Natural killer cell (primary cell): ENCODE measurements around the gene DPEP2NB. TPM values are rescaled to one million over a fixed set of nuclear protein-coding genes. Genes with fewer than 3 reads are reported as not detected.
"Not testable (repeated sequence)": the region's sequence is repeated elsewhere in the genome, so short reads cannot be mapped to it uniquely, and the experiment has no call there.

Experiments
- ATAC-seq, 3 donors: fragments of 150-1000 bp in 2 of 3; fragments of 200-7000 bp in 1 of 3; cut with Tn5 transposase; 1 replicate in 1 of 3; 2 replicates in 2 of 3; pipeline ENCODE4 v1.10.0; 2021; ENCODE audit warnings: mild to moderate bottlenecking in 2 of 3, moderate library complexity in 2 of 3
- DNase-seq, 2 donors: peaks; one replicate each; pipeline versions ENCODE4 v3.0.0 to v3.0.0-alpha.2; 2013 to 2021; ENCODE audit warnings: mixed read lengths in 1 of 2
- H3K27ac ChIP-seq: one replicate; pipeline ENCODE4 v1.5.1; 2013; ENCODE audit warnings: mild to moderate bottlenecking, low read length
- H3K27me3 ChIP-seq: one replicate; pipeline ENCODE4 v1.6.1; 2013; ENCODE audit warnings: low read length; ENCODE audit not compliant: control insufficient read depth, insufficient read depth
- H3K36me3 ChIP-seq: one replicate; pipeline ENCODE4 v1.6.1; 2013; ENCODE audit warnings: low read length; ENCODE audit not compliant: control insufficient read depth, insufficient read depth
- H3K4me1 ChIP-seq: one replicate; pipeline ENCODE4 v1.6.1; 2013; ENCODE audit warnings: low read length; ENCODE audit not compliant: control insufficient read depth, insufficient read depth
- H3K4me3 ChIP-seq: one replicate; pipeline ENCODE4 v1.5.1; 2013; ENCODE audit warnings: low read length
- H3K9me3 ChIP-seq: one replicate; pipeline ENCODE4 v1.6.1; 2013; ENCODE audit warnings: low read length; ENCODE audit not compliant: control insufficient read depth, insufficient read depth
- H3K27ac Mint-ChIP-seq, 2 donors: one replicate each; pipeline ENCODE4 v1.8.0; 2022; ENCODE audit warnings: mild to moderate bottlenecking in 2 of 2, mixed read lengths in 2 of 2, moderate library complexity in 1 of 2
- H3K27me3 Mint-ChIP-seq, 2 donors: one replicate each; pipeline ENCODE4 v1.8.0; 2022; ENCODE audit warnings: low read depth in 2 of 2, mixed read lengths in 2 of 2
- H3K36me3 Mint-ChIP-seq: one replicate; pipeline ENCODE4 v1.8.0; 2022; ENCODE audit warnings: mixed read lengths
- H3K4me1 Mint-ChIP-seq, 2 donors: one replicate each; pipeline ENCODE4 v1.8.0; 2022; ENCODE audit warnings: mixed read lengths in 2 of 2
- H3K4me3 Mint-ChIP-seq: one replicate; pipeline ENCODE4 v1.8.0; 2022; ENCODE audit warnings: mild to moderate bottlenecking, moderate library complexity, mixed read lengths
- H3K9me3 Mint-ChIP-seq, 2 donors: one replicate each; pipeline ENCODE4 v1.8.0; 2022; ENCODE audit warnings: mixed read lengths in 2 of 2
- CTCF ChIP-seq: fragments of 200-600 bp; IDR thresholded peaks from one replicate; pipeline ENCODE4 v1.8.0; 2022; ENCODE audit warnings: antibody characterized with exemption
- WGBS: methylation state at CpG from one replicate; pipeline ENCODE4 v1.1.7; 2013; ENCODE audit warnings: missing lambda C conversion rate; ENCODE audit not compliant: insufficient coverage; 5-methylcytosine and 5-hydroxymethylcytosine counted together
- intact Hi-C: fragments of 100-400 bp; cut with micrococcal nuclease; formaldehyde crosslinking; loops from one replicate; pipeline ENCODE4 v1.14.2; 2022
- total RNA-seq, 4 donors: library from RNA; stranded (reverse); fragments of 120-200 nt in 1 of 4; gene quantifications; one replicate each; pipeline versions ENCODE4 v1.2.3 to v1.2.4, GENCODE V29; 2013 to 2022

The DPEP2NB gene
- total RNA-seq, 3 donors from 2014 or later (not counting 1 experiment from before 2014, with no cell fraction given): not detected

DNA sequence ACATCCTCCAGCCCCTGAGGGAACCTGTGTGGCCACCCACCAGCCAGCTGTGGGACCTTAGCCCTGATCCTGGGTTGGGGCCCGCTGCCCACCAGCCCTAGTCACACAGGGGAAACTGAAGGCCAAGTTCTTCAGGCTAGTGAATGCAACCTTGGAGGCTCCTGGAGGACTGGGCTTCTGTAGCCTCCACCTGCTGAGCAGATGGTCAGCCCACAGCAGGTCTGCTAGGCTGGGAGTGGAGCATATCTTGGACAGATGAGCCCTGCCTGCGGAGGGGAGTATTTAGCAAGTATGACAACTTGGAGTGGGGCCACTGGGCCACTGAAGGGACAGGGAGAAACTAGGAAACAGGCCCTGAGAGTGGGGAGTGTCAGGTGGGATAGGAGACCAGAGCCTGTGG, 39.5 kb downstream of the DPEP2NB start:
- Mint-ChIP-seq H3K4me3 (no peak overlapping the region), H3K36me3 (no peaks in the 10 kb centered on the region), H3K27ac (no peak overlapping the region), H3K4me1 (no peaks in the 10 kb centered on the region), H3K27me3 (no peaks in the 10 kb centered on the region), H3K9me3 (no peaks in the 10 kb centered on the region)
- H3K4me3 ChIP-seq: no peak overlapping the region
- no peaks in the 10 kb centered on the region for H3K36me3 ChIP-seq
- no peaks in the 10 kb centered on the region for H3K27me3 ChIP-seq
- no peak for DNase-seq
- WGBS: 98% methylated on average over 2 of the region's 2 CpGs
- intact Hi-C loops: no loop called here
- H3K9me3 ChIP-seq: no peaks in the 10 kb centered on the region
- H3K27ac ChIP-seq: no peak overlapping the region
- H3K4me1 ChIP-seq: no peaks in the 10 kb centered on the region
- no peak for TF ChIP-seq CTCF
- ATAC-seq: no peak

DNA sequence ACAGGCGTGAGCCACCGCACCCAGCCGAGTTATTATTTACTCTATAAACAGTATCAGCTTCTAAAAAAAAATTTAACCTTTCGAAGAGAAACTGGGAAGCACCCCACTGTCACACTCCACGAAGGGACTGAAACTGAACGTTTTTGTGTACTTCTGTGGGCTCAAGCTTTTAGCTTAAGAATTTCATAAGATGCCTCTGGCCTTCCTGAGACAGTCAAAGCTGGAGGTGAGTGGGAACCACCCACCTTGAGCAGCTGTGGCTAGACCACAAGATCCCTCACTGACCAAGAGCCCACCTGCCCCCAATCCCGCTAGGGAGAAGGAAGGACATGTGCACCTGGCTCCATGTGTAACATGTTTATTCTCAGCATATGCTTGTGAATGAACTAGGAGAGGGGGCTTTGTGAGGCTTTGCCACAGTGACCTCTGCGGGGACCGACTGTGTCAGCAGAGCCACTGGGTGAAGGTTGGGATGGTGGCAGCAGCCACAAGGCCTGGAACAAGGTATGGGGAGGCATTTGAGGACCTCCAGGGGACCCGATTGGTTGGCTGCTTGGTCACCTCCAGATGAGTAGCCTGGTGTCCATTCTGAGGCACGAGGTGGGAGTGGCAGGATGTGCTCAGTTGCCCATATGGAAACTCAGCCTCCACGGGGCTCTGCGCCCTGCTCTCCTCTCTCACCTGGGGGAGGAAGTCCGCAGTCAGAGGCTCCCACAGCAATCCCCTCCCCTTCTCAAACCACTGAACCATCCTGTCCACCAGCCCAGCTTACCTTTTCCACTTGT, 40.2 kb downstream of the DPEP2NB start:
- Histone ChIP-seq H3K9me3 (no peaks in the 10 kb centered on the region), H3K27ac (no peak overlapping the region), H3K27me3 (no peaks in the 10 kb centered on the region), H3K4me3 (no peak overlapping the region), H3K36me3 (no peaks in the 10 kb centered on the region), H3K4me1 (no peaks in the 10 kb centered on the region)
- no peaks in the 10 kb centered on the region for H3K27me3 Mint-ChIP-seq
- no peaks in the 10 kb centered on the region for H3K9me3 Mint-ChIP-seq
- no peak overlapping the region for H3K27ac Mint-ChIP-seq
- no peaks in the 10 kb centered on the region for H3K36me3 Mint-ChIP-seq
- no peak for DNase-seq
- no peak overlapping the region for H3K4me3 Mint-ChIP-seq
- H3K4me1 Mint-ChIP-seq: no peaks in the 10 kb centered on the region
- no peak for TF ChIP-seq CTCF
- intact Hi-C loops: no loop called here
- no peak for ATAC-seq
- 57% methylated on average over 14 of the region's 14 CpGs for WGBS

DNA sequence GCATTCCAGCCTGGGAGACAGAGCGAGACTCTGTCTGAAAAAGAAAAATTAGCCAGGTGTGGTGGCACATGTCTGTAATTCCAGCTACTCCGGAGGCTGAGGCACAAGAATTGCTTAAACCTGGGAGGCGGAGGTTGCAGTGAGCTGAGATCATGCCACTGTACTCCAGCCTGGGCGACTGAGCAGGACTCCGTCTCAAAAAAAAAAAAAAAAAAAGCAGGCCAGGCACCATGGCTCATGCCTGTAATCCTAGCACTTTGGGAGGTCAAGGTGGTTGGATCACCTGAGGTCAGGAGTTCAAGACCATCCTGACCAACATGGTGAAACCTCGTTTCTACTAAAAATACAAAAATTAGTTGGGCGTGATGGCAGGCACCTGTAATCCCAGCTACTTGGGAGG, 43.4 kb downstream of the DPEP2NB start:
- WGBS: 93% methylated on average over 7 of the region's 7 CpGs
- intact Hi-C loops, DNase-seq, H3K4me3 ChIP-seq, H3K9me3 ChIP-seq, H3K27me3 Mint-ChIP-seq, H3K27ac ChIP-seq, H3K9me3 Mint-ChIP-seq, H3K27me3 ChIP-seq, H3K4me3 Mint-ChIP-seq, ATAC-seq, H3K27ac Mint-ChIP-seq, H3K36me3 Mint-ChIP-seq, H3K36me3 ChIP-seq: not testable (repeated sequence)
- H3K4me1 ChIP-seq: peaks cover 15% of the 10 kb centered on the region
- peaks cover 13 to 18% of the 10 kb centered on the region in 2 donors for H3K4me1 Mint-ChIP-seq

GRCh38 chr16:67971111-67971510, 44.6 kb downstream of the DPEP2NB start:
- H3K27ac Mint-ChIP-seq: peak overlapping the region in 1 of 2 donors; percentile 16
- intact Hi-C loops: no loop called here

More at GRCh38 chr16:67971111-67971510, 44.6 kb downstream of the DPEP2NB start:
- 92% methylated on average over 8 of the region's 9 CpGs for WGBS
- Histone ChIP-seq H3K4me3 (no peak overlapping the region), H3K36me3 (no peaks in the 10 kb centered on the region), H3K4me1 (peaks cover 27% of the 10 kb centered on the region), H3K9me3 (no peaks in the 10 kb centered on the region), H3K27me3 (no peaks in the 10 kb centered on the region), H3K27ac (no peak overlapping the region)
- peak overlapping the region; percentile 55 for H3K4me3 Mint-ChIP-seq
- DNase-seq: no peak
- no peaks in the 10 kb centered on the region for H3K27me3 Mint-ChIP-seq
- no peaks in the 10 kb centered on the region for H3K9me3 Mint-ChIP-seq
- ATAC-seq: no peak
- no peaks in the 10 kb centered on the region for H3K36me3 Mint-ChIP-seq
- H3K4me1 Mint-ChIP-seq: peaks cover 17 to 22% of the 10 kb centered on the region in 2 donors
- no peak for TF ChIP-seq CTCF
